Activated CD4-positive, alpha-beta T cell treated with anti-CD3 and anti-CD28 coated beads for 48 hours (primary cell): ENCODE results near the gene PDS5A.
"Not testable (repeated sequence)": the region's sequence is repeated elsewhere in the genome, so short reads cannot be mapped to it uniquely, and the experiment has no call there.

ENCODE experiments used
- DNase-seq: peaks from one replicate; pipeline ENCODE4 v3.0.0-alpha.2; 2020

Gene PDS5A

DNA sequence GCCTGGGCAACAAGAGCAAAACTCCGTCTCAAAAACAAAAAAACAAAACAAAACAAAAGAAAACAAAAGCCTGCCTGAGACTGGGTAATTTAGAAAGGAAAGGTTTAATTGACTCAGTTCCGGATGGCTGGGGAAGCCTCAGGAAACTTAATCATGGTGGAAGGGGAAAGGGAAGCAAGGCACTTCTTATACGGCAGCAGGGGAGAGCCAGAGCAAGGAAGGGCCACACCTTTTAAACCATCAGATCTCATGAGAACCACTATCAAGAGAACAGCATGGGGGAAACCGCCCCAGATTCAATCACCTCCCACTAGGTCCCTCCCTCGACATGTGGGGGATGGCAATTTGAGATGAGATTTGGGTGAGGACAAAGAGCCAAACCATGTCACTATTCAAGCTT is 157.5 kb downstream of the PDS5A start:
- no peak for DNase-seq

DNA sequence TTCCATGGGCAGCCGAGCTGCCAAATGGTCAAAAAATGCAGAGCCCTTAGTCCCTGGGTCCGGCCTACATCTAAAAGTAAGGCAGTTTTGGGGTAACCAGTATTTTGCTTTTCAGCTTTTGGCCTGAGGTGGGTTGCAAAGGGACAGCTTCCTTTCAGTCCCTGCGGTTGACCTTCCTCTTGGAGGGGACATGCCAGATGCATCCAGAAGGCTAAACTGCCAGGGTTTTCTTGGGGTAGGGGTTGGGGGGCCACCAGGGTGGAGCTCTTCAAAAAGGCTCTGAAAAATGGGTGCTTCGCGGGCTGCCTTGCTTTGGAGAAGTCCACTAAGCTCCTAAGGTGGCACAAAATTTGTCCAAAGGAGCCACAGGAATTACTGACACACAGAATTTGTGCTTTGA is 159.1 kb downstream of the PDS5A start:
- DNase-seq = no peak

DNA sequence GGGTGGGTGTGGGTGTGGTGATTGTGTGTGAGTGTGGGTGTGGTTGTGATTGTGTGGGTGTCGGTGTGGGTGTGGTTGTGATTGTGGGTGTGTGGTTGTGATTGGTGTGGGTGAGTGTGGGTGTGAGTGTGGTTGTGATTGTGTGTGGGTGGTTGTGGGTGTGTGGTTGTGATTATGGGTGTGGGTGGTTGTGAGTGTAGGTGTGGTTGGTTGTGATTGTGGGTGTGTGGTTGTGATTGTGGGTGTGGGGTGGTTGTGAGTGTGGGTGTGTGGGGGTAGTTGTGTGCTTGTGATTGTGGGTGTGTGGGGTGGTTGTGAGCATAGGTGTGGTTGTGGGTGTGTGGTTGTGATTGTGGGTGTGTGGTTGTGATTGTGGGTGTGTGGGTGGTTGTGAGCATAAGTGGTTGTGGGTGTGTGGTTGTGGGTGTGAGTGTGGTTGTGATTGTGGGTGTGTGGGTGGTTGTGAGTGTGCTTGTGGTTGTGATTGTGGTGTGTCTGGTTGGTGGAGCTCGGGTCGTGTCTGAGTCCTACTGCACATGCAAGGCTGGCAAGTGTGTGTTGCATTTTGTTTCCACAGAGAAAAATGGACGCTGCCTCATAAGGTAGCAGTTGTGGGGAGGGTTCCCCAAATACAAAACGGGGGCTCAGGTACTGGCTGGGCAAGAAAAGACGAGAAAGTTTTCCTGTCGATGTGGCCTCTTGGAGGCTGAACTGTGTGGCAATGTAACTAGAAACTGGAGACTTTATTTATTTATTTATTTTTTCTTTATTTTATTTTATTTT is 163.1 kb downstream of the PDS5A start:
- DNase-seq = peak; percentile 28

DNA sequence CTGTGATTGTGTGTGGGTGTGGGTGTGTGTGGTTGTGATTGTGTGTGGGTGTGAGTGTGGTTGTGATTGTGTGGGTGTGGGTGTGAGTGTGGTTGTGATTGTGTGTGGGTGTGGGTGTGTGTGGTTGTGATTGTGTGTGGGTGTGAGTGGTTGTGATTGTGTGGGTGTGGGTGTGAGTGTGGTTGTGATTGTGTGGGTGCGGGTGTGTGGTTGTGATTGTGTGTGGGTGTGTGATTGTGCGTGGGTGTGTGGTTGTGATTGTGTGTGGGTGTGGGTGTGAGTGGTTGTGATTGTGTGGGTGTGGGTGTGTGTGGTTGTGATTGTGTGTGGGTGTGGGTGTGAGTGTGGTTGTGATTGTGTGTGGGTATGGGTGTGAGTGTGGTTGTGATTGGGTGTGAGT is 163.9 kb downstream of the PDS5A start:
- DNase-seq = not testable (repeated sequence)

DNA sequence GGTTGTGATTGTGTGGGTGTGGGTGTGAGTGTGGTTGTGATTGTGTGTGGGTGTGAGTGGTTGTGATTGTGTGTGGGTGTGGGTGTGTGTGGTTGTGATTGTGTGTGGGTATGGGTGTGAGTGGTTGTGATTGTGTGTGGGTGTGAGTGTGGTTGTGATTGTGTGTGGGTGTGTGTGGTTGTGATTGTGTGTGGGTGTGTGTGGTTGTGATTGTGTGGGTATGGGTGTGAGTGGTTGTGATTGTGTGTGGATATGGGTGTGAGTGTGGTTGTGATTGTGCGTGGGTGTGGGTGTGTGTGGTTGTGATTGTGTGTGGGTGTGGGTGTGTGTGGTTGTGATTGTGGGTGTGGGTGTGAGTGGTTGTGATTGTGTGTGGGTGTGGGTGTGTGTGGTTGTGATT is 164.7 kb downstream of the PDS5A start:
- not testable (repeated sequence) for DNase-seq

DNA sequence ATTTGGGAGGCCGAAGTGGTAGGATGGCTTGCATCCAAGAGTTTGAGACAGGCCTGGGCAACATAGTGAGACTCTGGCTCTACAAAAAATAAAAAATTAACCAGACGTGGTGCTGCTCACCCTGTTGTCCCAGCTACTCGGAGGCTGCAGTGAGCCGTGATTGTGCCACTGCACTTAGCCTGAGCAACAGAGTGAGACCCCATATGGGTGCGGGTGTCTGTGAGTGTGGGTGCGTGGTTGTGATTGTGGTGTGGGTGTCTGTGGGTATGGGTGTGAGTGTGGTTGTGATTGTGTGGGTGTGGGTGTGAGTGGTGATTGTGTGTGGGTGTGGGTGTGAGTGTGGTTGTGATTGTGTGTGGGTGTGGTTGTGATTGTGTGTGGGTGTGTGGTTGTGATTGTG is 165.2 kb downstream of the PDS5A start:
- peak; percentile 22 for DNase-seq

DNA sequence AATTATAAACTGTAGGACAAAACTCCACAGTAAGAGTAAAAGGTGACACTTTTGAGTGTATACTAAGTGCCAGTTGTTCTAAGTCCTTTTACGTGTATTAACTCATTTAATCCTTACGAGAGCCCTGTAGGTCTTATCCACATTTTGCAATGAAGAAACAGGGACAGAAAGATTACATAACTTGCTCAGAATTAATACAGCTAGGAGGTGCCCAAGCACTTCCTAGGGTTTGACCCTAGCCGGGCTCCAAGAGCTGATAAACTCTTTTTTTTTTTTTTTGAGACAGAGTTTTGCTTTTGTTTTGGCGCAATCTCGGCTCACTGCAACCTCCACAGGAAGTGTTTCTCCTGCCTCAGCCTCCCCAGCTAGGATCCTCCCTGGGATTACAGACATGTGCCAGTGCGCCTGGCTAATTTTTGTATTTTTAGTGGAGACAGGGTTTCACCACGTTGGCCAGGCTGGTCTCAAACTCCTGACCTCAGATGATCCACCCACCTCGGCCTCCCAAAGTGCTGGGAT is 169.4 kb downstream of the PDS5A start:
- DNase-seq = no peak

DNA sequence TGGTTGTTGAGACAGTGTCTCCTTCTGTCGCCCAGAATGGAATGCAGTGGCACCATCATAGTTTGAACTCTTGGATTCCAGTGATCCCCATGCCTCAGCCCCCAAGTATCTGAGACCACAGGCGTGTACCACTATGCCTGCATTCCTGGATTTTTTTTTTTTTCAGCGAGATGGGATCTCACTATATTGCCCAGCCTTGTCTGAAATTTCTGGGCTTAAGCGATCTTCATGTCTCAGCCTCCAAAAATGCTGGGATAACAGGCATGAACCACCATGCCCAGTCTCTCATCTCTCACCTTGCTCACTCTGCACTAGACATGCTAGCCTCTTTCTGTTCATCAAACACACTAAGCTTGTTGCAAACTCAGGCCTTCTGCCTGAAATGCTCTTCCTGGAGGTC is 175.7 kb downstream of the PDS5A start:
- no peak for DNase-seq

DNA sequence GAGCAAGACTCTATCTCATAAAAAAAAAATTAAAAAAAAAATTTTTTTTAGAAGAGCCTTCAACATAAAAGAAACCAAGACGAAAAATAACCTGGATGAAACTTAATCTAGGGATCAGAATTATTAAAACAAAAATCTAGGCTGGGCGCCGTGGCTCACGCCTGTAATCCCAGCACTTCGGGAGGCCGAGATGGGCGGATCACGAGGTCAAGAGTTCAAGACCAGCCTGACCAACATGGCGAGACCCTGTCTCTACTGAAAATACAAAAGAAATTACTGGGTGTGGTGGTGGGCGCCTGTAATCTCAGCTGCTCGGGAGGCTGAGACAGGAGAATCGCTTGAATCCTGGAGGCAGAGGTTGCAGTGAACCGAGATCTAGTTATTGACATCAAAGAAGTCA is 184.7 kb downstream of the PDS5A start:
- DNase-seq = not testable (repeated sequence)

DNA sequence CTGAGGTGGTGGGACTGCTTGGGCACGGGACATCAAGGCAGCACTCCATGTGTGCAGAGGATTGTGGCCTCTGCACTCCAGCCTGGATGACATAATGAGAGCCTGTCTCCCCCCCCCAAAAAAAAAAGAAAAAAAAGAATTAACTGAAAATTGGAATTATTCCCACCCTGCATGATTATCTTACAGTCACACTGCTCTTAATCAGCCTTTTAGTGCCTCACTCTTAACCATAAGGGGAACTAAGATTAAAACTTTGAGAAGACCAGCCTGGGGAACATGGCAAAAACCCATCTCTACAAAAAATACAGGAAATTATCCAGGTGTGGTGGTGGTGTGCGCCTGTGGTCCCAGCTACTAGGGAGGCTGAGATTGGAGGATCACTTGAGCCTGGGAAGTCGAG is 185.2 kb downstream of the PDS5A start:
- no peak for DNase-seq

DNA sequence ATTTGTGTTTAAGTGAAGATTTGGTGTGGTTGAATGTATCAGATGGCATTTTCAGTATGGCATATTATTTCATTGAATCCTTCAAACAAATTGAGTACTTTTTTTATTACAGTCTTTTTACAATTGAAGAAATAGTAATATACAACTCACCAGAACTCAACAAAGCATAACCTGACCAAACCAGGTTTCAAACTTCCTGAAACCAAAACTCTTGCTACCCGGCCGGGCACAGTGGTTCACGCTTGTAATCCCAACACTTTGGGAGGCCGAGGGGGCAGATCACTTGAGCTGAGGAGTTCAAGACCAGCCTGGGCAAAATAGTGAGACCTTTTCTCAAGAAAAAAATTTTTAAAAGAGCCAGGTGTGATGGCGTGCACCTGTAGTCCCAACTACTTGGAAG is 185.6 kb downstream of the PDS5A start:
- DNase-seq = no peak

DNA sequence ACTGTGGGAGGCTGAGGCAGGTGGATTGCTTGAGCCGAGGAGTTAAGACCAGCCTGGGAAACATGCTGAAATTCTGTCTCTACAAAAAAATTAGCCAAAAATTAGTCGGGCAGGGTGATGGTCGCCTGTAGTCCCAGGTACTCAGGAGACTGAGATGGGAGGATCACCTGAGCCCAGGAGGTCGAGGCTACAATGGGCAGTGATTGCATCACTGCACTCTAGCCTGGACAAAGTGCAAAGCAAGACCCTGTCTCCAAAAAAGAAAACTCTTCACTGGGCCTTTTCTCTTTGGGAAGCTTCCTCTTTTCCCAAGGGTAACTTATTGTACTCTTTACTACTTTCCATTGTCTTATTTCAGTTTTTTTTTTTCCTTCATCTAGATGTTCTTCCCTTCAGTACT is 190.9 kb downstream of the PDS5A start:
- DNase-seq = no peak

DNA sequence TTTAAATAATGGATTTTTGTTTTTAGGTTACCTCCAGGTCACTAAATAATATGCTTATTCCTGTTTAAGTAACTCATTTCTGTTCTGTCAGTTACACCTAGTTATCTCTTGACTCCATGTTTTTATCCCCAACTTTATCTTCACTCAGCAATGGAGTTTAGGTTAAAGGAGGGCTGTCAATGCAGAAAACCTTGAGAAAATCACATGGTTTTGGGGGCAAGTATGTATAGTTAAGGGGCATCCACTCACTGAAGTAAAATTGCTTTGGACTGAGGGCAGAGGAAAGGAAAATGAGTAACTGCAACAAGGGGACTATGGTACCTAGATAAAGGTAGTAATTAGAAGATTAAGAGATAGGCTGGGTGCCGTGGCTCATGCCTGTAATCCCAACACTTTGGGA is 192.6 kb downstream of the PDS5A start:
- DNase-seq = no peak

DNA sequence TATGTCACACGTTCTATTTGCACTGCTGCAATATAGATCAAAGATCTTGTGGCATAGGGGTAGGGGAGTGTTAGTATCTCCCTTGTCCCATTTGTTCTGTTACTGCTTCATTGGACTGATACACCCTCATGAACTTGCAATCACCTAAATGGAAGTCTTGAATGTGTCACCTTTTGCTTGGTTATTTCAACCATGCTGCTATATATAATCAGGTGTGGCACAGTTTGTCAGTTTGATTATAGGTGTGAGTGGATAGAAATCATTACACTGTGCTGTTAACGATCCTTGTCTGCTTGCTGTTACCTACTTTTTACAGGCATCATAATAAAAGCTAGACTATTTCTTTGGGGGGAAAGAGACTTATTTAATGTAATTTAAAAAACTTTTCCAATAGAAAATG is 195.7 kb downstream of the PDS5A start:
- not testable (repeated sequence) for DNase-seq
